Activated CD8-positive, alpha-beta T cell treated with anti-CD3 and anti-CD28 coated beads for 36 hours (primary cell): ENCODE measurements around the gene PNMA6A. TPM values are rescaled to one million over a fixed set of nuclear protein-coding genes. Genes with fewer than 3 reads are reported as not detected.
A peak's percentile ranks its signal among the peaks of the same experiment; 100 is the strongest.
"Not testable (repeated sequence)": the region's sequence is repeated elsewhere in the genome, so short reads cannot be mapped to it uniquely, and the experiment has no call there.

Experiments used
- ATAC-seq: fragments of 200-7000 bp; cut with Tn5 transposase; one replicate; pipeline ENCODE4 v1.10.0; 2021; ENCODE audit warnings: mild to moderate bottlenecking, moderate library complexity
- CTCF ChIA-PET: fragments of 350-600 bp; sonication (Branson Sonifier 250); formaldehyde crosslinking; loops from one replicate; lab custom pipeline; 2021; ENCODE audit warnings: antibody characterized with exemption; lab: Charles Lee
- POLR2A ChIA-PET: fragments of 350-600 bp; sonication (Branson Sonifier 250); formaldehyde crosslinking; loops from one replicate; lab custom pipeline; 2021; ENCODE audit warnings: antibody characterized with exemption; lab: Charles Lee
- DNase-seq: peaks from one replicate; pipeline ENCODE4 v3.0.0-alpha.2; 2020
- H3K27ac Mint-ChIP-seq: one replicate; pipeline ENCODE4 v1.8.0; 2021; ENCODE audit warnings: mild to moderate bottlenecking, mixed read lengths
- H3K27me3 Mint-ChIP-seq: one replicate; pipeline ENCODE4 v1.8.0; 2021; ENCODE audit warnings: mixed read lengths
- H3K36me3 Mint-ChIP-seq: one replicate; pipeline ENCODE4 v1.8.0; 2021; ENCODE audit warnings: low read depth, mixed read lengths
- H3K4me1 Mint-ChIP-seq: one replicate; pipeline ENCODE4 v1.8.0; 2021; ENCODE audit warnings: low read depth, mixed read lengths
- H3K4me3 Mint-ChIP-seq: one replicate; pipeline ENCODE4 v1.8.0; 2021; ENCODE audit warnings: mild to moderate bottlenecking, moderate library complexity, mixed read lengths
- H3K9me3 Mint-ChIP-seq: one replicate; pipeline ENCODE4 v1.8.0; 2021; ENCODE audit warnings: mixed read lengths
- intact Hi-C: fragments of 100-400 bp; cut with micrococcal nuclease; formaldehyde crosslinking; loops from one replicate; pipeline ENCODE4 v1.10.0; 2022
- total RNA-seq, 2 experiments: library from RNA; stranded (reverse); gene quantifications; one replicate each; pipeline ENCODE4 v1.2.3, GENCODE V29; 2021
- TF ChIP-seq, protein P1 (sequence below): fragments of 200-600 bp; IDR thresholded peaks from one replicate; pipeline ENCODE4 v1.8.0; 2022; ENCODE audit warnings: antibody characterized with exemption, mild to moderate bottlenecking

The PNMA6A gene
- total RNA-seq, 2 experiments from 2014 or later = 0.40 to 0.43 TPM

DNA sequence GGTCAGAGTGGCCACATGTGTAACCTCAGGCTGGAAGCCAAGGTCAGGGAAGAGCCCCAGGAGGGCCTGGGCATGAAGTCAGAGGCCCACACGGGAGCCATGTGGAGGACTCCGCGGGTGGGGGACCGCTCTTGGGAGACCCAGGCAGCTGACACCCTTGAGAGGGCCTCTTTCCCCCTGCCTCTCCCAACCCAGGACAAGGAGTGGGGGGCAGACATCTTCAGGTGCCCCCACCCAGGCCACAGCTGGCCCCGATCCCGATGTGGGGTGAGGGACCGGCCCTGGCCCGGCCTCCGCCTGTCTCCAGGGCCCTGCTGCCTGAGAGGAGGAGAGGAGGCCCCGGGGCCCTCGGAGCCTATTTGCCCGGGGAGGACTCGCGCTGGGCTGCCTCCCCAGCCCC, 3.1 kb downstream of the PNMA6A start:
- DNase-seq = no peak
- no peaks in the 10 kb centered on the region for H3K36me3 Mint-ChIP-seq
- intact Hi-C loops = no loop called here
- no peaks in the 10 kb centered on the region for H3K27me3 Mint-ChIP-seq
- CTCF ChIA-PET = no interaction called here
- H3K9me3 Mint-ChIP-seq = no peaks in the 10 kb centered on the region
- no peak overlapping the region for H3K27ac Mint-ChIP-seq
- H3K4me3 Mint-ChIP-seq = no peak overlapping the region
- H3K4me1 Mint-ChIP-seq = no peaks in the 10 kb centered on the region
- ATAC-seq = no peak
- TF ChIP-seq, protein P1, sequence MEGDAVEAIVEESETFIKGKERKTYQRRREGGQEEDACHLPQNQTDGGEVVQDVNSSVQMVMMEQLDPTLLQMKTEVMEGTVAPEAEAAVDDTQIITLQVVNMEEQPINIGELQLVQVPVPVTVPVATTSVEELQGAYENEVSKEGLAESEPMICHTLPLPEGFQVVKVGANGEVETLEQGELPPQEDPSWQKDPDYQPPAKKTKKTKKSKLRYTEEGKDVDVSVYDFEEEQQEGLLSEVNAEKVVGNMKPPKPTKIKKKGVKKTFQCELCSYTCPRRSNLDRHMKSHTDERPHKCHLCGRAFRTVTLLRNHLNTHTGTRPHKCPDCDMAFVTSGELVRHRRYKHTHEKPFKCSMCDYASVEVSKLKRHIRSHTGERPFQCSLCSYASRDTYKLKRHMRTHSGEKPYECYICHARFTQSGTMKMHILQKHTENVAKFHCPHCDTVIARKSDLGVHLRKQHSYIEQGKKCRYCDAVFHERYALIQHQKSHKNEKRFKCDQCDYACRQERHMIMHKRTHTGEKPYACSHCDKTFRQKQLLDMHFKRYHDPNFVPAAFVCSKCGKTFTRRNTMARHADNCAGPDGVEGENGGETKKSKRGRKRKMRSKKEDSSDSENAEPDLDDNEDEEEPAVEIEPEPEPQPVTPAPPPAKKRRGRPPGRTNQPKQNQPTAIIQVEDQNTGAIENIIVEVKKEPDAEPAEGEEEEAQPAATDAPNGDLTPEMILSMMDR = no peak
- POLR2A ChIA-PET = no interaction called here

DNA sequence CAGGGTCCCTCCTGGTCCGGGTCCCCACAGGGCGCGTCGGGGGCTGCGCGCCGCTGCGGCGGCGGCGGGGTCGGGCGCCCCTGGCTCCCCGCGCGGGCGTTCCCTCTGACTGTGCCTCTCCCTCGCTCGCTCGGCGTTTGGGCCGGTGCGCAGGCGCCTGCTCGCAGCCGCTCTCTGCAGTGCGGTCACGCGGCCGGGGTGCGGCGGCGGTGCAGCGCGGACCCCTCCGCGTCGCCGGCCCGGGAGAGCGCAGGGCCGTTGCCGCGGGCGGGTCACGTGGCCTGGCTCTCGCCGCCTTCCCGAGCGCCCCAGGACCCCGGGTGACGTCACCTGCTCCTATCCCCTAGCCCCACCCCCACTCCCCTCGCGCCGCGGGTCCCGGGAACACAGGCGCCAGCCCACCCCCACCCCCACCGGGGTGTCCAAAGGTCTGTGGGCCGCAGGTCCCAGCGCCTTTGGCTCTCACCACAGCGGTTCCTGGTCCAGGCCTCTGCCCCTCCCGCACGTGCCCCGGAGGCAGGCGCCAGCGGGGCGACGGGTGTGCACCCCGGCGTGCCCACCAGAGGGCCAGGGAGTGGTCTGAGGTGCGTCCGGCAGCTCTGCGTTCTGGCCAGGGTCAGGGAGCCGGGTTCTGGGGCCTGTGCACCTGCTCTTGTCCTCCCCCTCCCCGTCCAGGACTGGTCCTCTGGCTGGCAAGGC, 5.3 kb downstream of the PNMA6A start:
- H3K27me3 Mint-ChIP-seq, POLR2A ChIA-PET, H3K27ac Mint-ChIP-seq, CTCF ChIA-PET, H3K4me1 Mint-ChIP-seq, DNase-seq, intact Hi-C loops, H3K9me3 Mint-ChIP-seq, H3K36me3 Mint-ChIP-seq, H3K4me3 Mint-ChIP-seq: not testable (repeated sequence)
- peak; percentile 86 for ATAC-seq

DNA sequence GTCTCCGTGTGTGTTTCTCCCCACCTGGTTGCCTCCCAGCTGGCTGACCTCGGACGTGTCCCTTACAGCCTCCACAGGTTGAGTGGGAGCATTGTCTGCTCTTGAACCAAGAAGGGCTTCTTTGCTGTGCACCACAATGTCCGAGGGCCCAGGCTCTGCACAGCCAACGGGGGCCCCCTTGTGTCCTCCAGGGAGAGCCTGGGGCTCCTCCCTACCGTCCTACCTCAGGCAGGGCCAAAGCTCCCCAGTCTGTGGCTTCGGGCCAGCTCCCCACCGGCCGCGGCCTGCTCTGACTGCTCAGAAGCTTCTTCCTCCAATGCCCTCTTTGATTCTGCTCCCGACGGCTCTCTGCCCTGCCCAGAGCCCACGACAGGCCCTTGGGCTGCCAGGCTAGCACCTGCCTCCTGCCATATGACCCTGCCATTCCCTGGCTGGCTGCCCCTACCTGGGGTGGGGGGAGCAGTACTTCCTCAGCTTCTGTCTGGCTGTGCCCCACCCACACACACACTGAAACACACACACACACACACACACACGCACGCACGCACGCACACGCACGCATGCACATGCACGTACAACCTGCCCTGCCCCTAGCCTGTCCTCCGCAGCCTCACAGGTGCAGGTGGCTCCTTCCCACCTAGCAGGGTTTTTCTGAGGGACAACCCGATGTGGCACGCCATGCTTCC, 11.1 kb downstream of the PNMA6A start:
- DNase-seq, H3K4me3 Mint-ChIP-seq, H3K27me3 Mint-ChIP-seq, H3K9me3 Mint-ChIP-seq, ATAC-seq, H3K4me1 Mint-ChIP-seq, CTCF ChIA-PET, intact Hi-C loops, POLR2A ChIA-PET, H3K27ac Mint-ChIP-seq, H3K36me3 Mint-ChIP-seq: not testable (repeated sequence)

DNA sequence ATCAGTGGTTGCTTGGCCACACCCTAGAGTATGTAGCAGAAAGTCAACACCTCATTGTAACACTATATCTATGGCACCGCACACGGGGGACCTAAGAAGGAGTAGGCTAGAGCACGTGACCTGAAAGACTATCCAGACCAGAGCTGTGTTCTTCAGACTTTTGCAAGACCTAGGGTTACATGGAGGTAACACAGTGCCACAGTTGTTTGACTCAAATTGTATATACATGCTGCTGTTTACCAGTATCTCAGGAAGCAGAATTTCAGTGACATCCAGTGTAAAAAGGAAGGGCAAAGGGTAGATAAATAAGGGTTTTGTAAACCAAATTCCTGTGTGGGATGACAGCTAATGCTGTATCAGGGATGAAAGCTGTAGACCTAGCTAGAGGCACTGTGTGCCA, 30.2 kb downstream of the PNMA6A start:
- no peaks in the 10 kb centered on the region for H3K27me3 Mint-ChIP-seq
- CTCF ChIA-PET = no interaction called here

DNA sequence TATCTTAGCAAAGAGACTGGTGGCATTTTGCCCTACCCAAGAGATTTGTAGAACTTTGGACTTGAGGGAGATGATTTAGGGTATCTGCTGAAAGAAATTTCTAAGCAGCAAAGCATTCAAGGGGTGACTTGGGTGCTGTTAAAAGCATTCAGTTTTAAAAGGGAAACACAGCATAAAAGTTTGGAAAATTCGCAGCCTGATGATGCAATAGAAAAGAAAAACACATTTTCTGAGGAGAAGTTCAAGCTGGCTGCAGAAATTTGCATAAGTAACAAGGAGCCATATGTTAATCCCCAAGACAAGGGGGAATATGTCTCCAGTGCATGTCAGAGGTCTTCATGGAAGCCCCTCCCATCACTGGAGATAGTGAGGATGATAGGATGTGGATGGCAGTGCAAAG, 32.7 kb downstream of the PNMA6A start:
- H3K27me3 Mint-ChIP-seq, H3K27ac Mint-ChIP-seq, intact Hi-C loops, H3K4me1 Mint-ChIP-seq, DNase-seq, H3K36me3 Mint-ChIP-seq, POLR2A ChIA-PET, ATAC-seq, CTCF ChIA-PET, H3K4me3 Mint-ChIP-seq: not testable (repeated sequence)
- peaks cover 16% of the 10 kb centered on the region for H3K9me3 Mint-ChIP-seq

More for the DNA sequence above, 30.2 kb downstream of the PNMA6A start:
- ATAC-seq (no peak), DNase-seq (no peak)
- no peak overlapping the region for H3K27ac Mint-ChIP-seq
- intact Hi-C loops = no loop called here
- H3K36me3 Mint-ChIP-seq = peaks cover 3% of the 10 kb centered on the region
- H3K9me3 Mint-ChIP-seq = peaks cover 16% of the 10 kb centered on the region
- TF ChIP-seq, protein P1 = no peak
- POLR2A ChIA-PET = no interaction called here
- H3K4me1 Mint-ChIP-seq = peaks cover 5% of the 10 kb centered on the region
- H3K4me3 Mint-ChIP-seq = no peak overlapping the region

DNA sequence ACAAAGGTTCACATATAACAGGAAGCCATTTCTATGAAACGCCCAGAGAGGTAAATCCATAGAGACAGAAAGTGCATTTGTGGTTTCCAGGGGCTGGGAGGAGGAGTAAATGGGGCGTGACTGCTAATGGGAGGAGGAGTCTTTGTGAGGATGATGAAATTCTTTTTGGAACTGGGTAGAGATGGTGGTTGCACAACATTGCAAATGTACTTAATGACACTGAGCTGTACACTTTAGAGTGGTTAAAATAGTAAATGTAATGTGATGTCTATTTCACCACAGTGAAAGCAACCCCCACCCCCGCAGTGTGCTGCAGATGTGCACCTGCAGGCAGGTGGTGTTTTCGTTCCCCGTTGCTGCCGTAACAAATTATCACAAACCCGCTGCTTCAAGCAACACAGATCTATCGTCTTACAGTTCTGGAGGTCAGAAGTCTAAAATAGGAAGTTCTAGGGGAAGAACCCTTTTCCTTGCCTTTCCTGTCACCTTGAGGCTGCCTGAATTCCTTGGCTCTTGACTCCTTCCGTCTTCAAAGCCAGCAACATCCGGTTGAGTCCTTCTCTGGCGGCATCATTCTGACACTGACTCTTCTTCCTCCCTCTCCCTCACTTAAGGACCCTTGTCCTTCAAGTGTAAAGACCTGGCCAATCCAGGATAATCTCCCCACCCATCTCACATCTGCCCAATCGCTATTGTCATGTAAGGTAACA, 34.0 kb downstream of the PNMA6A start:
- DNase-seq, CTCF ChIA-PET, intact Hi-C loops, H3K36me3 Mint-ChIP-seq, H3K4me3 Mint-ChIP-seq, POLR2A ChIA-PET, H3K27me3 Mint-ChIP-seq, H3K4me1 Mint-ChIP-seq: not testable (repeated sequence)
- H3K27ac Mint-ChIP-seq = peak overlapping the region; percentile 84
- ATAC-seq = peak; percentile 88
- peaks cover 14% of the 10 kb centered on the region for H3K9me3 Mint-ChIP-seq

DNA sequence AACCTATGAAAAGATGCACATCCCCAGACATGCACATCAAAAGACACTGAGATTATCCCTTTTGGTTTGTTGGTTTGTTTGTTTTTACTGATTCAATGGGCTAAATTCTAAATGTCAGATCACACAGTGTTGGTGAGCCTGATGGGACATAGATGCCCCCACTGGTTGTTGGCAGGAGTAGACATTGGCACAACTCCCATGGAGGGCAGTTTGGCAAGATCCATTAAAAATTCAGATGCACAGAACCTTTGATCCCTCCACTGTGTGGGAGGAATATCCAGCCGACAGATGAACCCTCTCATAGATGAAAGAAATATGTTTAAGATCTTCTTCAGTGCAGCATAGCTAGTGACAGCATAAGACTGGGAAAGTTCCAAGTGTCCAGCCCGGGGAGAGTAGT, 38.5 kb downstream of the PNMA6A start:
- POLR2A ChIA-PET, ATAC-seq, H3K4me3 Mint-ChIP-seq, H3K9me3 Mint-ChIP-seq, DNase-seq, H3K27me3 Mint-ChIP-seq, H3K36me3 Mint-ChIP-seq, intact Hi-C loops, H3K4me1 Mint-ChIP-seq, H3K27ac Mint-ChIP-seq, CTCF ChIA-PET: not testable (repeated sequence)

DNA sequence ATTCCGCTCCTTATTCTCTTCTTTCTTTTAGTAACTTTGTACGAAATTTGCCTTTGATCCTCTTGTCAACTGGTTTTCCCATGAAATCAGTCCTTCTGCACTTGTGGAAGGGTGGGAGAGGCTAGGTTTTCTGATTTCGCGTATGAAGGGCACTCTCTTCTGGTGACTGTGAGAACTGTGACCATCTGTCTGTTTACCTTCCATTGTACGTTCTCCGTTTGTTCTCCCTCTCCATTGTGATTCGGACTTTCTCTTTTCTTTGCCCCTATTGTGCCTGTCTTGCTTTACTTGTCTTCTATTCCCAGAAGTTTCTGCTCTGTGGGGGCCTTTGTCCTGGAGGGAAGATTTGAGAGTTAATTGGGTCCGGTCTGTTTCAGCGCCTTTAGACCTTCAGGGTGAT, 41.6 kb downstream of the PNMA6A start:
- H3K4me3 Mint-ChIP-seq, intact Hi-C loops, CTCF ChIA-PET, DNase-seq, POLR2A ChIA-PET, H3K27ac Mint-ChIP-seq, H3K27me3 Mint-ChIP-seq, ATAC-seq, H3K9me3 Mint-ChIP-seq, H3K36me3 Mint-ChIP-seq, H3K4me1 Mint-ChIP-seq: not testable (repeated sequence)

DNA sequence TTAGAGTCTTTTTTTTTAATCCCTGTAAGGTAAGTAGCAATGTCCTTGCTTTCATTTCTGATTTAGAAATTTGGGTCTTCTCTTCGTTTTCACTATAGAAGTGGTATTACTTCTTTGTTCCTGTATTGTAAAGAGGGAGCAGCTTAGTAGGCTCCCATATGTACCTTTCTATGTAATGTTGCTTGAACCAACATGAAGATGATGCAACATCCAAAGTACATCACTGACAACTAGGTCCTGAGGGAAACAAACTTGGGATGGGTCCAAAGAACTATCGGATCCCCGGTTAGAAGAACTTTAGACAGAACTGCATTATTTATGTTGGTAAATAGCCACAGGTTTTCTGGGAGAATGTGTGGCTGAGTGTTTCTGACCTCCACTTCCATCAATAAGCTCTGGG, 45.5 kb downstream of the PNMA6A start:
- H3K4me3 Mint-ChIP-seq, CTCF ChIA-PET, H3K27ac Mint-ChIP-seq, H3K4me1 Mint-ChIP-seq, H3K27me3 Mint-ChIP-seq, intact Hi-C loops, POLR2A ChIA-PET, DNase-seq, H3K36me3 Mint-ChIP-seq, H3K9me3 Mint-ChIP-seq, ATAC-seq: not testable (repeated sequence)

DNA sequence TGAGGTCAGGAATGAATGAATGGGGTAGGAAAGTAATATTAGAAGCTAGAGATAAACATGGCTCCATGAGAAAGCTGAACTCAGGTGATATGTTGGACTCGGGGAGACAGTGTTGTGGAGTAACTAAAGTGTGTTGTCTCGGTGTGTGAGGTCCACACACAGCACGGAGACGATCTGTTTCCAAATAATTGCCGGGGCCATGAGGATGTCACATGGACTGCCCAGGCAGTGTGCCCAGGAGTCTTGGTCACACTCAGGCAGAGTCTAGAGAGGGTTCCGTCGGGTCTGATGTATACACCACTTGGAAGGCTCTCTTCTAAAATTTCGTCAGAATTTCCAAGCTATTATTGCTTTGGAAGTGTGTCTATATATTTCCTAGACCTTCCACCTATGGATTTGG, 48.0 kb downstream of the PNMA6A start:
- POLR2A ChIA-PET, H3K4me3 Mint-ChIP-seq, H3K9me3 Mint-ChIP-seq, H3K27ac Mint-ChIP-seq, H3K36me3 Mint-ChIP-seq, CTCF ChIA-PET, DNase-seq, H3K27me3 Mint-ChIP-seq, intact Hi-C loops, ATAC-seq, H3K4me1 Mint-ChIP-seq: not testable (repeated sequence)
